Panc1 (cell line): ENCODE results near the gene CDKN1C.

Experiments used
- CTCF ChIP-seq: fragments of 450-650 bp; IDR thresholded peaks from 2 replicates; pipeline ENCODE4 v1.5.1; 2017; ENCODE audit warnings: mild to moderate bottlenecking
- POLR2AphosphoS5 ChIP-seq: IDR thresholded peaks from 2 replicates; pipeline ENCODE4 v1.6.1; 2012; ENCODE audit warnings: mild to moderate bottlenecking, low read depth, low read length, moderate library complexity
- SIN3A ChIP-seq: IDR thresholded peaks from 2 replicates; pipeline ENCODE4 v1.6.1; 2012; ENCODE audit warnings: low read depth, mild to moderate bottlenecking, low read length, moderate library complexity, borderline replicate concordance; ENCODE audit not compliant: insufficient read depth
- TCF7L2 ChIP-seq: IDR thresholded peaks from 2 replicates; pipeline ENCODE4 v1.6.1; 2011; ENCODE audit warnings: mild to moderate bottlenecking, low read depth, low read length, inconsistent platforms

- TF ChIP-seq CTCF: no peak
- TF ChIP-seq POLR2AphosphoS5: no peak
- no peak for TF ChIP-seq TCF7L2
- no peak for TF ChIP-seq SIN3A
Measured at GRCh38 chr11:2859699-2860037, 25.9 kb downstream of the CDKN1C start.
